ENCODE measurements around the gene ATP5ME.
"Not testable (repeated sequence)": the region's sequence is repeated elsewhere in the genome, so short reads cannot be mapped to it uniquely, and the experiment has no call there.

GRCh38 chr4:706083-706633, 32.1 kb upstream of the ATP5ME start:
- TF ChIP-seq POLR2A (IDR thresholded peaks at IDR 0.05); CTCF (IDR thresholded peaks at IDR 0.05 in 4 of 5, conservative IDR thresholded peaks at IDR 0.05 in 1 of 5): not testable (repeated sequence)

Measured in gastrocnemius medialis (tissue), 4 donors.